A673 (cell line): Measurements from ENCODE around the gene PITX3. TPM values are rescaled to one million over a fixed set of nuclear protein-coding genes. Genes with fewer than 3 reads are reported as not detected.
"Not testable (repeated sequence)": the region's sequence is repeated elsewhere in the genome, so short reads cannot be mapped to it uniquely, and the experiment has no call there.

Experiments used
- BruUV-seq: library from RNA; stranded (reverse); fragments of 400-500 nt; replicated peaks from 2 replicates; lab custom pipeline; 2021; lab: Mats Ljungman, UMichigan
- CTCF ChIA-PET: fragments of 300-600 bp; sonication (Branson Sonifier 250); formaldehyde crosslinking; loops from one replicate; lab custom pipeline; 2022; ENCODE audit warnings: antibody characterized with exemption; lab: Charles Lee
- POLR2A ChIA-PET: fragments of 300-600 bp; sonication (Branson Sonifier 250); formaldehyde crosslinking; loops from one replicate; lab custom pipeline; 2022; ENCODE audit warnings: antibody characterized with exemption; ENCODE audit not compliant: low non-redundant PET; lab: Charles Lee
- DNase-seq: peaks from one replicate; pipeline ENCODE4 v3.0.0-alpha.2; 2015; ENCODE audit warnings: low spot score
- H3K27ac ChIP-seq: fragments of 200-600 bp; sonication (generic); 2 replicates; pipeline ENCODE4 v1.5.1; 2016; ENCODE audit warnings: mixed run types, low read depth, mild to moderate bottlenecking, mixed read lengths, antibody characterized with exemption, low read length; ENCODE audit not compliant: poor library complexity, severe bottlenecking
- H3K27me3 ChIP-seq: fragments of 200-600 bp; sonication (generic); replicated peaks from 2 replicates; pipeline ENCODE4 v1.6.1; 2017; ENCODE audit warnings: mixed run types, low read depth, mild to moderate bottlenecking, mixed read lengths, antibody characterized with exemption, low read length; ENCODE audit not compliant: insufficient read depth, poor library complexity
- H3K36me3 ChIP-seq: fragments of 200-600 bp; sonication (generic); 2 replicates; pipeline ENCODE4 v1.6.1; 2016; ENCODE audit warnings: mixed run types, mild to moderate bottlenecking, mixed read lengths, antibody characterized with exemption, low read length; ENCODE audit not compliant: insufficient read depth, poor library complexity, severe bottlenecking
- H3K4me1 ChIP-seq: fragments of 200-600 bp; sonication (generic); 2 replicates; pipeline ENCODE4 v1.6.1; 2017; ENCODE audit warnings: mixed run types, mild to moderate bottlenecking, mixed read lengths, antibody characterized with exemption, low read length; ENCODE audit not compliant: insufficient read depth, poor library complexity, severe bottlenecking
- H3K4me3 ChIP-seq: fragments of 200-600 bp; sonication (generic); 2 replicates; pipeline ENCODE4 v1.5.1; 2016; ENCODE audit warnings: low read depth, mixed run types, mild to moderate bottlenecking, mixed read lengths, low read length; ENCODE audit not compliant: poor library complexity, severe bottlenecking
- H3K9me3 ChIP-seq: fragments of 200-600 bp; sonication (generic); 2 replicates; pipeline ENCODE4 v1.6.1; 2016; ENCODE audit warnings: mixed run types, low read depth, mild to moderate bottlenecking, mixed read lengths, antibody characterized with exemption, low read length; ENCODE audit not compliant: poor library complexity, severe bottlenecking
- EZH2 ChIP-seq: fragments of 200-600 bp; sonication (generic); IDR thresholded peaks from 2 replicates; pipeline ENCODE4 v1.6.1; 2017; ENCODE audit warnings: borderline replicate concordance, low read depth, mild to moderate bottlenecking, mixed read lengths, antibody characterized with exemption, low read length; ENCODE audit not compliant: poor library complexity, severe bottlenecking
- intact Hi-C: fragments of 100-400 bp; cut with micrococcal nuclease; formaldehyde crosslinking; loops from one replicate; pipeline ENCODE4 v1.10.0; 2022; ENCODE audit not compliant: unreplicated experiment
- total RNA-seq: library from RNA; stranded (reverse); gene quantifications from 2 replicates; pipeline ENCODE4 v1.2.3, GENCODE V29; 2021
- TF ChIP-seq, protein P1 (sequence below): fragments of 300-800, 200-600 bp; sonication (generic); conservative IDR thresholded peaks from 2 replicates; pipeline ENCODE4 v1.5.1; 2017; ENCODE audit warnings: low read depth, mild to moderate bottlenecking, antibody characterized with exemption, low read length, moderate library complexity, mixed read lengths

The PITX3 gene
- total RNA-seq, 1 experiment from 2014 or later = not detected

- no peak for DNase-seq
- H3K4me1 ChIP-seq = no peaks in the 10 kb centered on the region
- no peak overlapping the region for H3K27ac ChIP-seq
- H3K27me3 ChIP-seq = no peaks in the 10 kb centered on the region
- H3K36me3 ChIP-seq = peaks cover under 1% of the 10 kb centered on the region
- TF ChIP-seq, protein P1, sequence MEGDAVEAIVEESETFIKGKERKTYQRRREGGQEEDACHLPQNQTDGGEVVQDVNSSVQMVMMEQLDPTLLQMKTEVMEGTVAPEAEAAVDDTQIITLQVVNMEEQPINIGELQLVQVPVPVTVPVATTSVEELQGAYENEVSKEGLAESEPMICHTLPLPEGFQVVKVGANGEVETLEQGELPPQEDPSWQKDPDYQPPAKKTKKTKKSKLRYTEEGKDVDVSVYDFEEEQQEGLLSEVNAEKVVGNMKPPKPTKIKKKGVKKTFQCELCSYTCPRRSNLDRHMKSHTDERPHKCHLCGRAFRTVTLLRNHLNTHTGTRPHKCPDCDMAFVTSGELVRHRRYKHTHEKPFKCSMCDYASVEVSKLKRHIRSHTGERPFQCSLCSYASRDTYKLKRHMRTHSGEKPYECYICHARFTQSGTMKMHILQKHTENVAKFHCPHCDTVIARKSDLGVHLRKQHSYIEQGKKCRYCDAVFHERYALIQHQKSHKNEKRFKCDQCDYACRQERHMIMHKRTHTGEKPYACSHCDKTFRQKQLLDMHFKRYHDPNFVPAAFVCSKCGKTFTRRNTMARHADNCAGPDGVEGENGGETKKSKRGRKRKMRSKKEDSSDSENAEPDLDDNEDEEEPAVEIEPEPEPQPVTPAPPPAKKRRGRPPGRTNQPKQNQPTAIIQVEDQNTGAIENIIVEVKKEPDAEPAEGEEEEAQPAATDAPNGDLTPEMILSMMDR = no peak
- no peak for TF ChIP-seq EZH2
- H3K4me3 ChIP-seq = no peak overlapping the region
- intact Hi-C loops = no loop called here
- POLR2A ChIA-PET = interaction anchor here (0.6 kb wide), 1 partner anchor 593 kb away, joined by 3 read pairs; no protein-coding TSS in a partner anchor
- CTCF ChIA-PET = no interaction called here
- BruUV-seq = no TSS peak
- no peaks in the 10 kb centered on the region for H3K9me3 ChIP-seq
Observed at GRCh38 chr10:102254426-102254825, 13.1 kb upstream of the PITX3 start.

GRCh38 chr10:102252508-102252907 is 11.2 kb upstream of the PITX3 start:
- H3K4me3 ChIP-seq, intact Hi-C loops, H3K4me1 ChIP-seq, DNase-seq, H3K9me3 ChIP-seq, POLR2A ChIA-PET, H3K27ac ChIP-seq, BruUV-seq, H3K36me3 ChIP-seq, H3K27me3 ChIP-seq: not testable (repeated sequence)
- CTCF ChIA-PET = interaction anchor here (1.2 kb wide), 1 partner anchor 100 kb away, joined by 3 read pairs; no protein-coding TSS in a partner anchor

- intact Hi-C loops = no loop called here
- Histone ChIP-seq H3K4me1 (peaks cover 20% of the 10 kb centered on the region), H3K27me3 (no peaks in the 10 kb centered on the region), H3K9me3 (no peaks in the 10 kb centered on the region), H3K36me3 (no peaks in the 10 kb centered on the region), H3K4me3 (no peak overlapping the region), H3K27ac (no peak overlapping the region)
- no TSS peak for BruUV-seq
- TF ChIP-seq, protein P1 = no peak
- TF ChIP-seq EZH2 = no peak
- DNase-seq = no peak
- ChIA-PET CTCF (no interaction called here), POLR2A (interaction anchor here (0.5 kb wide), 1 partner anchor 133 kb away, joined by 11 read pairs; no protein-coding TSS in a partner anchor)
Observed at GRCh38 chr10:102247734-102248133, 6.4 kb upstream of the PITX3 start.

DNA sequence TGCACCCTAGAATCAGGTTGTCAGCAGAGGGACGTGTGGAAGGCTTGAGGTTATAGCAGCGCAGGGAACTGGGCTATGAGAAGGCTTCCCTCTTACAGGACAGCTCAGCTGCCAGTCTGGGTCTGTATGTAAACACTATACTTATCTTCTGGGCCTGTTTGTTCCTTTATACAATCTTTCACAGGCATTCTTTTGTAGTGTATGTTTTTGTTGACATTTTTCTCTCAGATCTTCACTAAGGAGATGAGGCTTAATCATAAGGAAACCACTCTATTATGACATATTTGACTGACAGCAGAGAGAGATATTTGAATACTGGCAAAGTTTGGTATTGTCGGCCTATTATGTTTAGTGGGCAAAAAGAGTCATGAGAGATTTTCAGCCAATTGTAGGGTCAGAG is 4.9 kb upstream of the PITX3 start:
- ChIA-PET POLR2A (no interaction called here), CTCF (interaction anchor here (1.6 kb wide), 1 partner anchor 16 kb away, joined by 3 read pairs; no protein-coding TSS in a partner anchor)
- intact Hi-C loops = no loop called here
- TSS peak; percentile 53 for BruUV-seq
- no peaks in the 10 kb centered on the region for H3K27me3 ChIP-seq
- peak overlapping the region; percentile 81 for H3K4me3 ChIP-seq
- no peaks in the 10 kb centered on the region for H3K36me3 ChIP-seq
- peak overlapping the region; percentile 77 for H3K27ac ChIP-seq
- H3K9me3 ChIP-seq = no peaks in the 10 kb centered on the region
- TF ChIP-seq, protein P1 = no peak
- TF ChIP-seq EZH2 = no peak
- peaks cover 27% of the 10 kb centered on the region for H3K4me1 ChIP-seq
- no peak for DNase-seq
